PC-9 (cell line): ENCODE results near the gene IKZF3.

ENCODE experiments used
- EZH2 ChIP-seq: fragments of 200-600 bp; sonication (generic); IDR thresholded peaks from 2 replicates; pipeline ENCODE4 v1.8.0; 2017; ENCODE audit warnings: antibody characterized with exemption, low read depth
- TF ChIP-seq, protein P1 (sequence below): fragments of 200-600 bp; sonication (generic); conservative IDR thresholded peaks from 2 replicates; pipeline ENCODE4 v1.6.1; 2017; ENCODE audit warnings: mixed run types, antibody characterized with exemption, mild to moderate bottlenecking, moderate library complexity

DNA sequence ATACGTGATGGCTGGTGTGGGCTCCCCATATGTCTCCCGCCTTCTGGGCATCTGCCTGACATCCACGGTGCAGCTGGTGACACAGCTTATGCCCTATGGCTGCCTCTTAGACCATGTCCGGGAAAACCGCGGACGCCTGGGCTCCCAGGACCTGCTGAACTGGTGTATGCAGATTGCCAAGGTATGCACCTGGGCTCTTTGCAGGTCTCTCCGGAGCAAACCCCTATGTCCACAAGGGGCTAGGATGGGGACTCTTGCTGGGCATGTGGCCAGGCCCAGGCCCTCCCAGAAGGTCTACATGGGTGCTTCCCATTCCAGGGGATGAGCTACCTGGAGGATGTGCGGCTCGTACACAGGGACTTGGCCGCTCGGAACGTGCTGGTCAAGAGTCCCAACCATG lies 139.4 kb downstream of the IKZF3 start:
- TF ChIP-seq EZH2 = no peak
- TF ChIP-seq, protein P1, sequence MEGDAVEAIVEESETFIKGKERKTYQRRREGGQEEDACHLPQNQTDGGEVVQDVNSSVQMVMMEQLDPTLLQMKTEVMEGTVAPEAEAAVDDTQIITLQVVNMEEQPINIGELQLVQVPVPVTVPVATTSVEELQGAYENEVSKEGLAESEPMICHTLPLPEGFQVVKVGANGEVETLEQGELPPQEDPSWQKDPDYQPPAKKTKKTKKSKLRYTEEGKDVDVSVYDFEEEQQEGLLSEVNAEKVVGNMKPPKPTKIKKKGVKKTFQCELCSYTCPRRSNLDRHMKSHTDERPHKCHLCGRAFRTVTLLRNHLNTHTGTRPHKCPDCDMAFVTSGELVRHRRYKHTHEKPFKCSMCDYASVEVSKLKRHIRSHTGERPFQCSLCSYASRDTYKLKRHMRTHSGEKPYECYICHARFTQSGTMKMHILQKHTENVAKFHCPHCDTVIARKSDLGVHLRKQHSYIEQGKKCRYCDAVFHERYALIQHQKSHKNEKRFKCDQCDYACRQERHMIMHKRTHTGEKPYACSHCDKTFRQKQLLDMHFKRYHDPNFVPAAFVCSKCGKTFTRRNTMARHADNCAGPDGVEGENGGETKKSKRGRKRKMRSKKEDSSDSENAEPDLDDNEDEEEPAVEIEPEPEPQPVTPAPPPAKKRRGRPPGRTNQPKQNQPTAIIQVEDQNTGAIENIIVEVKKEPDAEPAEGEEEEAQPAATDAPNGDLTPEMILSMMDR = no peak
